HG03457 (cell line): Measurements from ENCODE around the gene ANKRD13A.
"Not testable (repeated sequence)": the region's sequence is repeated elsewhere in the genome, so short reads cannot be mapped to it uniquely, and the experiment has no call there.

Source experiments
- ATAC-seq: cut with Tn5 transposase; IDR thresholded peaks from one replicate; pipeline ENCODE4 v1.9.1; 2021; ENCODE audit warnings: moderate number of reproducible peaks; ENCODE audit not compliant: unreplicated experiment

The ANKRD13A gene

DNA sequence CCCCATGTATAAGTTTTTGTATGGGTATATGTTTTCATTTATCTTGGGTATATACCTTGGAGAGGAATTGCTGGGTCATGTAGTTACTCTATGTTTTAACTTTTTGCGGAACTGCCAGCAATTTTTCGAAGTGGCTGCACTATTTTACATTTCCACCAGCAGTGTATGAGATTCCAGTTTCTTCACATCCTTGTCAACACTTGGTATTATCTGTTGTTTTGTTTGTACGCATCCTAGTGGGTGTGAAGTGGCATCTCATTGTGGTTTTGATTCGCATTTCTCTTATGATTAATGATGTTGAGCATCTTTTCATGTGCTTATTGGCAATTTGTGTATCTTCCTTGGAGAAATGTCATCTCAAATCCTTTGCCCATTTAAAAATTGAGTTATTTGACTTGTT, 6.9 kb downstream of the ANKRD13A start:
- no peak for ATAC-seq

DNA sequence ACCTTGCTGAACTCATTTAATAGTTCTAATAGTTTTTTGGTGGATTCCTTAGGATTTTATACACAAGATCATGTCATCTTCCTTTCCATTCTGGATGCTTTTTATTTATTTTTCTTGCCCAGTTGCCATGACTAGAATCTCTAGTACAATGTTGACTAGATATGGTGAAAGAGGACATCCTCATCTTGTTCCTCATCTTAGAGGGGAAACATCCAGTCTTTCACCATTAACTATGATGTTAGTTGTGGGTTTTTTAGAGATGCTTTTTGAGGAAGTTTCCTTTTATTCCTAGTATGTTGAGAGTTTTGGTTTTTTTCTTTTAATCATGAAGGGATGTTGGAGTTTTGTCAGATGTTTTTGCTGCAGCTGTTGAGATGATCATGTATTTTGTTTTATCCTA, 8.7 kb downstream of the ANKRD13A start:
- no peak for ATAC-seq

DNA sequence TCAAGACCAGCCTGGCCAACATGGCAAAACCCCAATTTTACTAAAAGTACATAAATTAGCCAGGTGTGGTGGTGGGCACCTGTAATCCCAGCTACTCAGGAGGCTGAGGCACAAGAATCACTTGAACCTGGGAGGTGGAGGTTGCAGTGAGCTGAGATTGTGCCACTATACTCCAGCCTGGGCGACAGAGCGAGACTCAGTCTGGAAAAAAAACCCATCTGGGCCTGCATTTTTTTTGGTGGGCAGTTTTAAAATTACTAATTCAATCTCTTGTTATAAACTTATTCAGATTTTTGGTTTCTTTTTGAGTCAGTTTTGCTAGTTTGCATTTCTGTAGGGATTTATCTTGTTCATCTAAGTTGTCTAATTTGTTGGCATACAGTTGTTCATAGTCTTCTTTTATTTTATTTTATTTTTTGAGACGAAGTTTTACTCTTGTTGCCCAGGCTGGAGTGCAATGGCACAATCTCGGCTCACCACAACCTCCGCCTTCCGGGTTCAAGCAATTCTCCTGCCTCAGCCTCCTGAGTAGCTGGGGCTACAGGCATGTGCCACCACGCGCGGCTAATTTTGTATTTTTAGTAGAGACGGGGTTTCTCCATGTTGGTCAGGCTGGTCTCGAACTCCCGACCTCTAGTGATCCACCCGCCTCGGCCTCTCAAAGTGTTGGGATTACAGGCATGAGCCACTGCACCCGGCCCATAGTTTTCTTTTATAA, 9.6 kb downstream of the ANKRD13A start:
- ATAC-seq, result not testable (repeated sequence)

DNA sequence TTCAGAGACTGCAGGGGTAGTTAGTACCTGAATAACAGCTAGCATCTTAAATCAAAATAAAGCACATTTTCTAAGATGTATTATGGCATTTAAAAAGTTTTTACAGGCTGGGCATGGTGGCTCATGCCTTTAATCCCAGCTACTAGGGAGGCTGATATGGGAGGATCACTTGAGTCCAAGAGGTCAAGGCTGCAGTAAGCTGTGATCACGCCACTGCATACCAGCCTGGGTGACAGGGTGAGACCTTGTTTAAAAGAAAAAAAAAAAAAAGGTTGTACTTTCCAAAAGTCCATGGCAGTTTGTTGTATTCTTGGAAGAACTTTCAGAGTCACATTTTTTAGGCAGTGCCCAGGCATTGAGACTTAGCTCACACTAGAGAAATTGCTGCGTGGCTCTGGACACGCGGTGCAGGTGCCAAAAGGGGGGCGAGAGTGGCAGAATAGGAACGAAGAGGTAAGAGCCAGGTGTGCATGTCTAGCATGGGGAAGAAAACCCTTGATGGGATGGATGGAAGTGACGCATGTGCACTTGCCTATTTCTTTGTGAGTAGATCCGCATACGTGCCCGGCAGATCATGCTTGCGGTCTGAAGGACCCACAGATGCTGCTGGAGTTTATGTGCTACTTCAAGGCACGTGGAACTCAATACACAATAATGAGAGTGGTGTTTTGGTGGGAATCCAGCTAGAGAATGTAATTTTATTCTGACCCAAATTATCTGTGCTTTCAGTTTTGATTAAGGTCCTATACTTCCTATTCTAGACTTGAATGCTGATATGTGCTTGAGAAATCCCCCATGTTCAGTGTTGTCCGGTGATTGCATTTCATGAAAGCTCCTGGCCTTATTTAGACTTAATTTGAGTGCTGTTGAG, 11.9 kb downstream of the ANKRD13A start:
- no peak for ATAC-seq

DNA sequence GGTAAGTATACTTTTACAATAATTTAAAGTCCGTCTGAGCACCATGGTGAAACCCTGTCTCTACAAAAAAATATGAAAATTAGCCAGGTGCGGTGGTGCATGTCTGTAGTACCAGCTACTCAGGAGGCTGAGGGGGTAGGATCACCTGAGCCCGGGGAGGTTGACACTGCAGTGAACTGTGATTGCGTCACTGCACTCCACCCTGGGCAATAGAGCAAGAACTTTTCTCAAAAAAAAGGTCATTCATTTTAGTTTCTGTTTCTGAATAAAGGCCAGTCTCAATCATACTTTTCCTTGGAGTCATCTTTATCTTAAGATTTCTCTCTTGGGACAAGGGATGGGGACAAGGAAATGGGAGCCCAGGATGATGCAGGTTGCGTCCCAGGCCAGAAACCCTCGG, 12.9 kb downstream of the ANKRD13A start:
- ATAC-seq, result no peak

DNA sequence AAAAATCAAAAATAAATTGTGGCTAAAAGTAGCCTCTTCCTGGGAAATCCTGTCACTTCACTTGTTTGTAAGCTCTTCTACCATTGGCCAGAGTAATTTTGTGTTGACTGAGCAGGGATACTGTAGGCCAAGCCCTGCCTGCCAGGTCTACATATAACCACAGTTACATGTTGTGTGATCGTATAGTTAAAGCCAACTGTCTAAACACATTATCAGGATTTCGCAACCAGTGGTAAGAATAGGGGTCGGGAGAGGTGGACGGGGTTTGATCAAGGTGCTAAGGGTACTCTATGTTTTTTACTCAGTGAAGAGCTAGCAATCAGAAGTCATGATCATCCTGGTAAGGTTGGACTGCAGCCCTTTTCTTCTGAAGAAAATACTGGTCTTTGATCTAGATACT, 13.4 kb downstream of the ANKRD13A start:
- ATAC-seq, result no peak

DNA sequence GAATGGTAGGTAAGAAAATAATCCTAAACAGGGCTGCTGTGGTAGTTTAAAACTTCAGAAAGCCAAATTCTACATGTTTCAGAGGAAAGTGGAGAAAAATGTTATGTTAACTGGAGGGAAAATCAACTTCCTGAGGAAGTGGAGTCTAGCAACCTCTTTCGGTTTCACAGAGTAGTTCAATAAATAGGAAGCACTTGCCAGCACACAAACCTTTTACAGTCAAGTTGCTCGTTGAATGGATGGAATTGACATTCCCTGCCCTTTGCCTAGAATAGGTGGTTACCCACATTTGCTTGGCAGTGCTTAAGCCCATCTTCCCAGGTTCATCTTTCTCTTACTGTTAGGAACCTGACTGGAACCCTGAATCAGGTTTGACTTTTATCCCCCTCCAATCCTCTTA, 15.9 kb downstream of the ANKRD13A start:
- ATAC-seq, result no peak

DNA sequence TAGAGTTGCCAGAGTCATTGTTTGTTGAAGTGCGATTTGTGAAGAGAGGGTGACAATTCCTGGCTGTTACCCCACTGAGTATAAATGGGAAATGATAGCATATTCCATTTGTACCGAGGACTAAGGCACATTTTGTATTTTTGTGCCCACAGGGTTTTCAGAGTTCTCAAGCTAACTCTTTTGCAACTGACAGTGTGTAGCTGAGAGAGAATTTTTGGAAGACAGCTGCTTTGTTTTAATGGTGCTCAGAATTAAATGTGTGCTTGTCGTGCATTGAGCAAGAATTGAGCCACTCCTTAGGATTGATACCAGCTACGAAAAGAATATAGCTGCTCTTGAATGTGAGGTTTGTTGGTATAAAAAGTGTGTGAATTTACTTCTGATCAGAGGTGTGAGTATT, 21.7 kb downstream of the ANKRD13A start:
- ATAC-seq, result no peak

DNA sequence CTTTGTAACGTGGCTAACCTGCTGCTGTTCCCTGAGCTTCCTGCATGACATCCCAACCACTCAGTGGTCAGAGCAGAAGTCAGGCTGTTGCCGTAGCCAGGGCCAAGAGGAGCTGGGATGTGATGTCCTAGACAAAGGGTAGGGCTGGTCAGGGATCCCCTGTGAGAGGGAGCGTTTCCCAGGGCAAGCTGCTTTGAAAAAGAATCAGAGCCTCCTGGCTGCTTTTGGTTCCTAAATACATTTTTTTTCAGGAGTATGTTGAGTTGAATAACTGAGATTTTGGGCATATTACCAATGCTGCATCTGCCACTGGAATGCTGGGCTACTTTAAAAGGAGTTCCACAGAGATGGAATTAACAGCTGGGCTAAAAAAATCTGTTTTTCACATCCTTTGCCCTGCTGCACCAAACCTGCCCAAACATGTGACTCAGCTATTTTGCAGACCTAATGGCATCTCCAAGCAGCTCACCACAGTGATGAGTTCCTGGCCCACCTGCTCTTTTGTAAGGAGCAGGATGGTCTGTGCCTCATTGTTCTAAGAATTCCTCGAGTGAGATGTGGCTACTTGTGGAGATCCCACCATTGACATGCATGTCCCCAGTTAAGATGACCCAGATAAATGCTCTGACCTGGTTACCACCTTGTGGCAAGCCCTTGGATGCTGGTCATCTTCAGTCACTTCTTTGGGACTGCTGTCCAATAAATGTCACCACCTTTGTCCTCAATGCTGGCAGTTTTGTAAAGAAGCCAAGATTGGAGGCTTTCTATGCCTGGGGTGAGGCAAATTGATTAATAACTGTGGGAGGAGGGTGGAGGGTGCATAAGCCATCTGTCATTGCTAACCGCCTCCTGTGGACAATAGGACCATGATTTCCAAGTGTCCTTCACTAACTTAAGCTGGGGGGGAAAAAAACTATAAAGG, 24.1 kb downstream of the ANKRD13A start:
- ATAC-seq, result no peak

DNA sequence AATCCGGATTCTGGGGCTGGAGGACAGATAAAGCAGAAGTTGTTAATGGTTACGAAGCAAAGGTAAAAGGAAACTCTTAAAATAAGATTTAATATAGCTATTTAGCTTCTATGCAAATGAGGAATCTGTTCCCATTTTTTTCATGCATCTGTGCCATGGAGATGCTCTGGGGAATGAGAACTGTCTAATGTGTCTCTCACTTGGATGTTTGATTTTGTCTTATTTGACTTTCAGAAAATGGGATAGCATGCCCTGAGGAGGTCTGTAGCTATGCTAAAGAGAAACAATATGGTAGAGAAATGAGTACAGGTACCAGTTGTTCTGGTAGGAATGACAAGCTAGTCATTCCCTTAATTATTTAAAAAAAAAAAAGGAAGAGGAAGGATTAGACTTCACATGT, 24.8 kb downstream of the ANKRD13A start:
- ATAC-seq, result no peak

DNA sequence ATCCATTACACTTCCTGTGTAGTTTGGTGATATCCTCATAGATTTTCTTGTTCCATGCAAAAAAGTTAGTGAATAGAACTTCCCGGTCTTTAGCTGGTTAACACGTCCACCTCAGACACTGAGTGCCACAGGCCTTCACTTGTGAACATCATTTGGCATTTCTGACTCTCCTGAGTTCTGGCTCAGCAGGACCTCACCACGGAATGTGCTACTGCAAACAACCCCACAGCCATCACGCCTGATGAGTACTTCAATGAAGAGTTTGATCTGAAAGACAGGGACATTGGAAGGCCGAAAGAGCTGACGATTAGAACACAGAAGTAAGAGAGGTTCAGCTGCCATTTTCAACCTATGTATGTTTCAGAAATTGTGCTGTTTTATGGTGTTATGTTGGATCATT, 29.1 kb downstream of the ANKRD13A start:
- no peak for ATAC-seq

DNA sequence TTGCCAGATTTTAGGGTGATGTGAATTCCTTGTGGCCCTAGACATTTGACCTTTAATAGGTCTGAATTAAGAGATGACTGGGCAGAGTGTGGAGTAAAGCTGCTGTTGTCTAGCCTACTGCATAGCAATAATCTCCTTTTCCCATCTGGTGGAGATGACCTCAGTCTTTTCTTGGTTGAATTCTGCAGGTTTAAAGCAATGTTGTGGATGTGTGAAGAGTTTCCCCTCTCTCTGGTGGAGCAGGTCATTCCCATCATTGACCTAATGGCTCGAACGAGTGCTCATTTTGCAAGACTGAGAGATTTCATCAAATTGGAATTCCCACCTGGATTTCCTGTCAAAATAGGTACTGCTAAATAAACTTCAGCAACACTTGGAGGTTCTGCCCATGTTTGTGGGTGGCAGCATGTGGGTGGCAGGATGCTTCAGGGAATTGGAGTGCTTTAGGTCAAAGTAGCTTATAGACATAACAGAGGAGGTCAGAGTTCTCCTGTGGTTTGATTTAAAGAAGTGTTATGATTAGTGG, 30.1 kb downstream of the ANKRD13A start:
- ATAC-seq, result no peak

DNA sequence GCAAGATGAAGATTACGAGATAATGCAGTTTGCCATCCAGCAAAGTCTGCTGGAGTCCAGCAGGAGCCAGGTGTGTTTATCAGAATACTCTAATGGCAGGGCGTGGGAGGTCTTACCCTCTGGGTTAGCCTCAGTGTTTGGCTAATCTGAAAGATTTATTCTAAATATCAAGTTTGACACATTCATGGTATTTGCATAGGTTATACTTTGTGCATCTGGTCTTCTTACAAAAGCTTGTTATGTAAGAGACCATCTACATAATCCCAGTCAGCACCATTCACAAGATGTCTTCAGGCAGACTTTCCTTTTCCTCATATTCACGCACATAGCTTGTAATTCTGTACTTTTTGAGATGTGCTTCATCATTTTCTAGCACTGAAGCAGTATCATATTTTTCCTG, 34.7 kb downstream of the ANKRD13A start:
- ATAC-seq, result no peak

DNA sequence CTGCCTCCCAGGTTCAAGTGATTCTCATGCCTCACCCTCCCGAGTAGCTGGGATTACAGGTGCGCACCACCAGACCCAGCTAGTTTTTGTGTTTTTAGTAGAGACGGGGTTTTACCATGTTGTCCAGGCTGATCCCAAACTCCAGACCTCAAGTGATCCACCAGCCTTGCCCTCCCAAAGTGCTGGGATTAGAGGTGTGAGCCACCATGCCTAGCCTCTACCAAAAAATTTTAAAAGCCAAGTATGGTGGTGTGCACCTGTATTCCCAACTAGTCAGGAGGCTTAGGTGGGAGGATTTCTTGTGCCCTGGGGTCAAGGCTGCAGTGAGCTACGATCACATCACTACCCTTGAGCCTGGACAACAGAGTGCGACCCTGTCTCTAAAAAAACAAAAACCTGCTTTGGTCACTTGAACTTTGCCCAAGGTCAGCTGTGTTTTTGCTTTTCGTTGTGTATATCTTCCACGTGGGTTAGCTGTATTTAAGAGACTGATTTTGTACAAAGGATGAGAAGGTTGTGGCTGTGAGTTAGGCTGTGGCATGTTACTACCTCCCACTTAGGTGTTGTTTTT, 36.4 kb downstream of the ANKRD13A start:
- ATAC-seq, result no peak

DNA sequence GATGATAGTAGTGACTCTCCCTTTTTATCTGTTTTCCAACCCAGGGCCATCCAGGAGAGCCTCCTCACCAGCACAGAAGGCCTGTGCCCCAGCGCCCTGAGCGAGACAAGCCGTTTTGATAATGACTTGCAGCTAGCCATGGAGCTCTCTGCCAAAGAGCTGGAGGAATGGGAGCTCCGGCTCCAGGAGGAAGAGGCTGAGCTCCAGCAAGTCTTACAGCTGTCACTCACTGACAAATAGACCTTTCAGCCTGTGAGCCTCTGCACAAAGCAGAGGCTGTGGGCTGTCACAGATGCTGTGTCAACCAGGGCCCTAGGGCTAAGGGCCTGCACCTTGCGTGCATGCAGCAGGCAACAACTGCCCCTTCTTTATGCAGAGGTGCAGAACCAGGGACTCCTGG, 38.1 kb downstream of the ANKRD13A start:
- no peak for ATAC-seq

DNA sequence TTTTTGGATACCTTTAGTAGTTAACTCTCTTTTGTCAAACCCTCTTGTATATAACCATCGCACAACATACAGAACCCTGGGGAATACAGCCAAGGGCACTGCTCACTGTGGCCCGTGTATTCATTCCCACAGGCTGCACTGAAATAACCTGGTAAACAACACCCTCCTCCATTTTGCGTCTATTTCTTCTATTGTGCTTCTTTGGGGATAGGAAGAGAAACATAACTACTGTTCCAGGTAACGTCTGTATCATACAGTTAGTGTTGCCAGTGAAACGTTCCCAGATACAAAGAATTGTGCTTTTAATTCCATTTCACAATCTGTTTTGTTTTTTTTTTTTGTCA, 39.5 kb downstream of the ANKRD13A start:
- no peak for ATAC-seq

DNA sequence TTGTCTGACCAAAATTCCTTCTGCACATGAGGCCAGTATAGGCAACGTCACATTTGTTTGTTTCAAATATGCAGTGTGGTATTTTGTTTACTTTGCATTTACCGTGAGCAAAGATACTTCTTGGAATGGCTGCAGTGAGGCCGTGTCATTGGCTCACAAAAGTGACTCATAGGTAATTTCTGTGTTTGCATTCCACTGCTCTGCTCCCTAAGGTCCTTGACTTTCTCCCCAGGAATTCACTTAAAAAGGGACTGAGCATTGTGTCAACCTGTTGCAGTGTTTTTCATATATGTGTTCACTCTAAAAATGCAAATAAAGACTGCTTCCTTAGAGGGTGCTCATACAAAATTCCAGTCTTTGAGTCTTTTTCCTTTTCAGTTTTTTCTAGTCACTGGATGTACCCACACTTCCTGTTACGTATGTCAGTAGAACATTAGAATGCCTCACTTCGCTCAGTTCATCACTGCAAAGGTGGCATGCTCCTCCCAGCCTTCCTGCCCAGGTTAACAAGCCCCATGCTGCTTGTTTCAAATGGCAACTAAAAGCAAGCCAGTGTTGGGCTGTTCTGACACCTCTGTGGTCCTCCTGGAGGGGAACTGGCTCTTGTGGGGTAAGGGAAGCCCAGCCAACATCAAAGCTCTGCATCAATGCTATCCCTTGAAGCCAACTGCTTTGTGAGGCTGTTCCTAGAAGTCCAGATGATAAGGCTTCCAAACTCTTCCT, 40.0 kb downstream of the ANKRD13A start:
- ATAC-seq, result no peak

DNA sequence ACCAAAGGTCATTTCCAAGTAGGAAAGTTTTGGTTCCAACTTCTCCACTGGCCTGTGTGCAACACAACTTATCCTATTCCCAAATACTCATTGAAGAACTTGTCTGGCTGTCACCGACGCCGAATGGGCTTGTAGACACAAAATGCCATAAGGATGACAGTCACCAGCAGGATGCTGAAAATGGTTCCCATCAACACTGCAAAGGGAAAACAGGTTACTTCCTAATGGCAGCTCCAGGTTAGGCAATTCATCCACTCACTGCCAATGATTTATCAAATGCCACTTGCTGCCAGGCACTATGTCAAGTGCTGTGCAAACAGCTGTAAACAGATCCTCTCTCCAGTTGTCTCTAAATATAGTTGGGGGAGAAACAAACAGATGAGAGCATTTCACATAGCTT, 43.0 kb downstream of the ANKRD13A start:
- no peak for ATAC-seq

DNA sequence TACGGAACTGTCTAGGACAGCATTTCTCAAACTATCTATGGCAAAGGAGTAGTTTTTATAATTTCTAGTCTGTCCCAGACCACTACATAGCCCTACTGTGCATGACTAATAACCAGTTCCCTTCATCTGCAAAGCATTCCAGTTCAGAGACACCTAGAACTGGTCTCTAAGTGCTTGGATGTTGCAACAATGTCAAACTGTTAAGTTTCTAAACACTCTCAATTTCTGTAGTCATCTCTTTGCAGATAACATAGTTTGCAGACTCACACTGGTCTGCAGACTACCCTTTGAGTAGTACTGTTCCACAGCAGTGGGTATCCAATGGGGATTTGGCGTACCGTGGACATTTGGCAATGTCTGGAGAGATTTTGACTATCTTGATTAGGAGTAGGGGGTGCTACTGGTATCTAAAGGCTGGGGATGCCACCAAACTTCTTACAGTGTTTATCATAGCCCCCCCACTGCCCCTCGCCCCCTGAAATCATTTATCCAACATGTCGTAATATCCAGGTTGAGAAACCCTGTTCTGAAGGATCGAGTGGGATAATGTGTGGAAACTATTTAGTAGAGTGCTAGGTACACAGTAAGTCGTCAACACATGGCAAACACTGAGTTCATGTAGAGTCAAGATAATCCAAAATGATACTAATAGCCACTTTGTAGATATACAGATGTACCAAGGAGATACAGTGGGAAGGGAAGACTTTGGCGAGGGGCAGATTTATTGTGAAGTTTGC, 47.4 kb downstream of the ANKRD13A start:
- ATAC-seq, result no peak
